Mesodermal cell (in vitro differentiated cells): ENCODE data around the gene KRTAP2-4.
A peak's percentile ranks its signal among the peaks of the same experiment; 100 is the strongest.
"Not testable (repeated sequence)": the region's sequence is repeated elsewhere in the genome, so short reads cannot be mapped to it uniquely, and the experiment has no call there.

Source experiments
- H3K27ac ChIP-seq: 2 replicates; pipeline ENCODE4 v1.7.0; 2013; ENCODE audit warnings: mild to moderate bottlenecking, low read depth, low read length, moderate library complexity; ENCODE audit not compliant: severe bottlenecking
- H3K36me3 ChIP-seq: 2 replicates; pipeline ENCODE4 v1.7.1; 2013; ENCODE audit warnings: mild to moderate bottlenecking, low read length, moderate library complexity; ENCODE audit not compliant: control insufficient read depth, insufficient read depth
- H3K4me1 ChIP-seq: one replicate; pipeline ENCODE4 v1.7.1; 2013; ENCODE audit warnings: mild to moderate bottlenecking, low read length; ENCODE audit not compliant: insufficient read depth, control insufficient read depth, poor library complexity, severe bottlenecking
- H3K4me3 ChIP-seq: 2 replicates; pipeline ENCODE4 v1.7.0; 2013; ENCODE audit warnings: low read length, control low read depth, mild to moderate bottlenecking; ENCODE audit not compliant: insufficient read depth, poor library complexity, severe bottlenecking; ENCODE audit errors: extremely low read depth
- H3K9me3 ChIP-seq: 2 replicates; pipeline ENCODE4 v1.7.1; 2013; ENCODE audit warnings: mild to moderate bottlenecking, low read length, moderate library complexity; ENCODE audit not compliant: control insufficient read depth
- WGBS, 2 experiments: methylation state at CpG; one replicate each; pipeline ENCODE4 v1.1.5; 2013; ENCODE audit warnings: missing lambda C conversion rate in 2 of 2; ENCODE audit not compliant: insufficient coverage in 2 of 2; 5-methylcytosine and 5-hydroxymethylcytosine counted together

The KRTAP2-4 gene

DNA sequence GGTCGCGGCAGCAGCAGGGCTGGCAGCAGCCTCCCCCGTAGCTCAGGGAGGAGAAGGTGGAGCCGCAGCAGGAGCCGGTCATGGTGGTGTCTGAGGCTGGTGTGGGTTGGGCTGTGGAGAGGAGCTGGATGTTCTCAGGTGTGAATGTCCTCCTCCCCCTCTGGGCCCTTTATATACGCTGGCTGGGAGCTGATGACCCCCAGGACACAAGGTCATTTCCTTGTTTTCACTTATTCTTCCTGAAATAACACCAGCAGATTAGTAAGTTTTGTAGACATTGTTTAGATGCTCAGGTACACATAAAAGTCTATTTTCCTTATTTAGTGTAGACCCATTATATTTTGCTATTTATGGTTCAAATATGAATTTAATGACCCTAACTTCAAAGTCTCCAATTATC, 10.5 kb downstream of the KRTAP2-4 start, which contains the start of gene KRTAP2-2:
Gene KRTAP2-2 (minus strand): TSS at position 101 of the 400 bp plus-strand sequence. CDS start 19 bp downstream, at position 82.
- not testable (repeated sequence) for H3K27ac ChIP-seq, H3K36me3 ChIP-seq, H3K4me3 ChIP-seq, H3K4me1 ChIP-seq
- whole genome bisulfite sequencing, 2 experiments = no CpG with 5 or more reads among the region's 6 CpGs
- peaks cover 17% of the 10 kb centered on the region for H3K9me3 ChIP-seq

GRCh38 chr17:41054556-41054955, 11.1 kb downstream of the KRTAP2-4 start:
- WGBS, 2 experiments = 92 to 96% methylated on average over 3 to 5 of the region's 9 CpGs
- H3K9me3 ChIP-seq = peaks cover 17% of the 10 kb centered on the region
- not testable (repeated sequence) for H3K4me3 ChIP-seq, H3K36me3 ChIP-seq, H3K4me1 ChIP-seq, H3K27ac ChIP-seq

DNA sequence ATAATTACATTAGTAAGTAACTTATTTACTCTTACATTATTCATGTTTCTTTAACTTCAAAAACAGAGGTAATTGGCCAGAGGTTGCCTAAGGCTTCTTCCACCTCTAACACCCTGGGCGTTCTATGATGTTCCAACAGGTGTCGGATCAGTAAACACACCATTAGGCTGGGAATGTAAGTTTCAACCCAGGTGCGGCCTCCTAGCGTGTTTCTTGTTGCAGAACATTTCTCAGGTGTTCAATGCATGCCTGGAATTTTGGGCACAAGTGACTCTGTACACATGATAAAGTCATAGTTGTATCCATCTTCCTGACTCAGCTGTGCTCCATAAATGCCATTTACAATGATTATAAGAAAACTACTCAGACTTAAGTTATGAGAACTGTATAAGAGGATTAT, 11.7 kb downstream of the KRTAP2-4 start:
- peaks cover 17% of the 10 kb centered on the region for H3K9me3 ChIP-seq
- H3K4me3 ChIP-seq = no peak overlapping the region
- peaks cover 5% of the 10 kb centered on the region for H3K4me1 ChIP-seq
- WGBS, 2 experiments = 84 to 86% methylated on average over 4 of the region's 4 CpGs
- no peaks in the 10 kb centered on the region for H3K36me3 ChIP-seq
- H3K27ac ChIP-seq = no peak overlapping the region

- Histone ChIP-seq H3K4me1 (peaks cover 8% of the 10 kb centered on the region), H3K27ac (no peak overlapping the region)
Measured at GRCh38 chr17:41052566-41052965, 13.1 kb downstream of the KRTAP2-4 start.

GRCh38 chr17:41049110-41049509, 16.6 kb downstream of the KRTAP2-4 start:
- H3K4me3 ChIP-seq = no peak overlapping the region
- peak overlapping the region; percentile 70 for H3K27ac ChIP-seq
- H3K9me3 ChIP-seq = peaks cover 5% of the 10 kb centered on the region
- H3K4me1 ChIP-seq = peaks cover 8% of the 10 kb centered on the region
- WGBS, 2 experiments = 81 to 88% methylated on average over 2 of the region's 2 CpGs
- no peaks in the 10 kb centered on the region for H3K36me3 ChIP-seq

More at GRCh38 chr17:41052566-41052965, 13.1 kb downstream of the KRTAP2-4 start:
- H3K4me3 ChIP-seq = no peak overlapping the region
- peaks cover 17% of the 10 kb centered on the region for H3K9me3 ChIP-seq
- no peaks in the 10 kb centered on the region for H3K36me3 ChIP-seq

DNA sequence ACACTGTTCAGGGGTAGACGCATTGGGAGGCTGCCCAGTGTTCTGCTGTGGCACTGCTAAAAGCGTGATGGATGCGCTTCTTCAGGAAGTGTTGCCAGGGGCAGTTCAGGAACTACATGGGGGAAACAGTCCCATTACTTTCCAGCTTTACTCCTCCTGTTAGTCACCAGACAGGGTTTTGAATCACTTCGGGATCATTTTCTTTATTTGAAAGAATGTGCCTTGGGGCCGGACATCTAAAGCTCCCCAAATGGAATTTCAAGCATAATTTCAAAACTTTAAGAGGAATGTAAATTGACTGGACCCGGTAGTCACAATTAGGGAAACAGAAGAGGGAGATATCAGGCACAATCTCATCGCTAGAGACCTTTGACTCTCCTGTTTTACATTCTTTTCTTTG, 17.2 kb downstream of the KRTAP2-4 start:
- peaks cover 4% of the 10 kb centered on the region for H3K9me3 ChIP-seq
- peaks cover 8% of the 10 kb centered on the region for H3K4me1 ChIP-seq
- H3K36me3 ChIP-seq = no peaks in the 10 kb centered on the region
- H3K27ac ChIP-seq = peak overlapping the region; percentile 70
- 72 to 75% methylated on average over 2 to 4 of the region's 7 CpGs for WGBS, 2 experiments
- no peak overlapping the region for H3K4me3 ChIP-seq

DNA sequence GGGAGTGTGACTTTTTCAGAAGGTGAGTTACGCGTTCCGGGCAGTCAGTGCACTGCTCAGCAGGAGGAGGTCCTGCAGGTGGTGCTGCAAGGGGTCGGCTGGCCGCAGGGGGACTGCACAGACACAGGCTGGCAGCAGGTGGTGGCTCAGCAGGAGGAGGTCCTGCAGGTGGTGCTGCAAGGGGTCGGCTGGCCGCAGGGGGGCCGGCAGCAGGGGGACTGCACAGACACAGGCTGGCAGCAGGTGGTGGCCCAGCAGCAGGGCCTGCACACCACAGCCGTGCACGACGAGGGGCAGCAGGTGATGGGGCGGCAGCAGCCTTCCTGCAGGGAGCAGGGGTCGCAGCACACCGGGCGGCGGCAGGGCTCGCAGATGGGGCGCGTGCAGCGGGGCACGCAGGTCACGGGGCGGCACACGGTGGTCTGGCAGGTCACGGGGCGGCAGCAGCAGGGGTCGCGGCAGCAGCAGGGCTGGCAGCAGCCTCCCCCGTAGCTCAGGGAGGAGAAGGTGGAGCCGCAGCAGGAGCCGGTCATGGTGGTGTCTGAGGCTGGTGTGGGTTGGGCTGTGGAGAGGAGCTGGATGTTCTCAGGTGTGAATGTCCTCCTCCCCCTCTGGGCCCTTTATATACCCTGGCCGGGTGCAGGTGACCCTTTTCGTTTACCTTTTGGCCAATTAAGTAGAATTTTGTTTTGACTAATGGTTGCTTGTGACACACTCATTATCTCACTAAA, 18.8 kb downstream of the KRTAP2-4 start, which contains the start of gene KRTAP2-1:
Gene KRTAP2-1 (minus strand): TSS at position 582 of the 731 bp plus-strand sequence. CDS start 49 bp downstream, at position 533.
- not testable (repeated sequence) for H3K4me3 ChIP-seq, H3K9me3 ChIP-seq, H3K36me3 ChIP-seq, H3K27ac ChIP-seq, H3K4me1 ChIP-seq
- WGBS, 2 experiments = 70 to 95% methylated on average over 4 of the region's 33 CpGs

- no peak overlapping the region for H3K27ac ChIP-seq
- H3K4me3 ChIP-seq = no peak overlapping the region
- no peaks in the 10 kb centered on the region for H3K4me1 ChIP-seq
- H3K36me3 ChIP-seq = no peaks in the 10 kb centered on the region
- WGBS, 2 experiments = no CpG with 5 or more reads among the region's 1 CpG
- no peaks in the 10 kb centered on the region for H3K9me3 ChIP-seq
Measured at GRCh38 chr17:41042953-41043352, 22.7 kb downstream of the KRTAP2-4 start.

DNA sequence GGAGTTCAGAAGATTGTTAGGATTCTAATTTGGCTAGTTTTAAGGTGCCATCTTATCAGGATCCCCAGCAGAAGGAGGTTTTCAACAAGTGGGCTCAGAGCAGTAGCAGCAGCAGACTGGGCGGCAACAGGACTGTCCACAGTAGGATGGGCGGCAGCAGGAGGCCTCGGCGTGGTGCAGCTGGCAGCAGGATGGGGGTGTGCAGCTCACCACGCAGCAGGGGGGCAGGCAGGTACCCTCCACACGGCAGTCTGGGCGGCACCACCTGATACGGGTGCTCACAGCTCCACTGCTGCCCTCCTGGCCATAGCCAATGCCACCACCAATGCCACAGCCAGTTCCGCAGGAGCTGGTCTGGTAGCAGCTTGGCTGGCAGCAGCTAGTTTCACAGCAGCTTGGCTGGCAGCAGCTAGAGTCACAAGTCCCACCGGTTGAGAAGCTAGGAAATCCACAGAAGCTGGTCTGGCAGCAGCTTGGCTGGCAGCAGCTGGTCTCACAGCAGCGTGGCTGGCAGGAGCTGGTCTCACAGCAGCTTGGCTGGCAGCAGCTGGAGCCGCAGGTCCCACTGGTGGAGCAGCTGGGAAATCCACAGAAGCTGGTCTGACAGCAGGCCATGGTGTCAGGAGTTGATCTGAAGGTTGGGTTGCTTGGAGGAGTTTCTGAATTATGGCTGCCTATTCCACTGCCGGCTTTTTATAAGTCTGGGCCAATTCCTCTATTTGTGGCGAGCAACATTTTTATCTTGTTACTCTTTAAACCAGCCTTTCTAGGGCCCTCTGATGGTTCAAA, 24.7 kb downstream of the KRTAP2-4 start, which contains the start of gene KRTAP1-1:
Gene KRTAP1-1 (minus strand): TSS at position 668 of the 789 bp plus-strand sequence. CDS start 53 bp downstream, at position 615.
- H3K9me3 ChIP-seq, H3K27ac ChIP-seq, H3K36me3 ChIP-seq, H3K4me1 ChIP-seq, H3K4me3 ChIP-seq: not testable (repeated sequence)
- 88 to 93% methylated on average over 7 to 8 of the region's 14 CpGs for WGBS, 2 experiments

GRCh38 chr17:41037853-41038350, 27.8 kb downstream of the KRTAP2-4 start:
- 50 to 63% methylated on average over 1 of the region's 2 CpGs for WGBS, 2 experiments
- Histone ChIP-seq H3K27ac (no peak overlapping the region), H3K4me3 (no peak overlapping the region), H3K36me3 (no peaks in the 10 kb centered on the region), H3K4me1 (no peaks in the 10 kb centered on the region), H3K9me3 (no peaks in the 10 kb centered on the region)
